Measurements from ENCODE around the gene RTN4RL1. TPM values are rescaled to one million over a fixed set of nuclear protein-coding genes. Genes with fewer than 3 reads are reported as not detected.
A peak's percentile ranks its signal among the peaks of the same experiment; 100 is the strongest.

The RTN4RL1 gene
- total RNA-seq, 1 donor from 2014 or later = 3.7 TPM

- Histone ChIP-seq H3K27me3 (no peaks in the 10 kb centered on the region), H3K4me3 (no peak overlapping the region), H3K27ac (no peak overlapping the region), H3K9me3 (no peaks in the 10 kb centered on the region), H3K36me3 (no peaks in the 10 kb centered on the region), H3K4me1 (peaks cover 44% of the 10 kb centered on the region)
- no peak for DNase-seq (ENCODE audit: extremely low spot score in 2 of 2)
- TF ChIP-seq CTCF (IDR thresholded peaks at IDR 0.05) = no peak
- no peak for TF ChIP-seq POLR2A (IDR thresholded peaks at IDR 0.05)
- no peak for TF ChIP-seq POLR2AphosphoS5 (IDR thresholded peaks at IDR 0.05; ENCODE audit: insufficient read depth in 1 of 2, low read depth in 1 of 2)
- intact Hi-C loops (cut with DNase I) = no loop called here
Observed at GRCh38 chr17:1994707-1995106, 30.4 kb downstream of the RTN4RL1 start.

GRCh38 chr17:1992541-1992940 lies 32.6 kb downstream of the RTN4RL1 start:
- TF ChIP-seq POLR2A (IDR thresholded peaks at IDR 0.05) (no peak), CTCF (IDR thresholded peaks at IDR 0.05) (no peak), POLR2AphosphoS5 (IDR thresholded peaks at IDR 0.05; ENCODE audit: insufficient read depth in 1 of 2, low read depth in 1 of 2) (no peak)
- no peak overlapping the region for H3K27ac ChIP-seq
- intact Hi-C loops (cut with DNase I) = no loop called here
- H3K4me1 ChIP-seq = peaks cover 33% of the 10 kb centered on the region
- no peak for DNase-seq (ENCODE audit: extremely low spot score in 2 of 2)
- no peaks in the 10 kb centered on the region for H3K27me3 ChIP-seq
- no peak overlapping the region for H3K4me3 ChIP-seq
- no peaks in the 10 kb centered on the region for H3K9me3 ChIP-seq
- no peaks in the 10 kb centered on the region for H3K36me3 ChIP-seq

- Histone ChIP-seq H3K4me1 (peaks cover 10% of the 10 kb centered on the region), H3K27me3 (no peaks in the 10 kb centered on the region), H3K4me3 (no peak overlapping the region), H3K36me3 (no peaks in the 10 kb centered on the region), H3K27ac (peak overlapping the region; percentile 57), H3K9me3 (no peaks in the 10 kb centered on the region)
- intact Hi-C loops (cut with DNase I) = no loop called here
- TF ChIP-seq POLR2AphosphoS5 (IDR thresholded peaks at IDR 0.05; ENCODE audit: insufficient read depth in 1 of 2, low read depth in 1 of 2) (peak; percentile 55 to 91), CTCF (IDR thresholded peaks at IDR 0.05) (no peak), POLR2A (IDR thresholded peaks at IDR 0.05) (no peak)
- DNase-seq (ENCODE audit: extremely low spot score in 2 of 2) = no peak
Observed at GRCh38 chr17:1989135-1989534, 36.0 kb downstream of the RTN4RL1 start.

- DNase-seq (ENCODE audit: extremely low spot score in 2 of 2) = no peak
- H3K27me3 ChIP-seq = no peaks in the 10 kb centered on the region
- H3K9me3 ChIP-seq = no peaks in the 10 kb centered on the region
- H3K4me1 ChIP-seq = peaks cover 16% of the 10 kb centered on the region
- no peaks in the 10 kb centered on the region for H3K36me3 ChIP-seq
- no peak for TF ChIP-seq POLR2AphosphoS5 (IDR thresholded peaks at IDR 0.05; ENCODE audit: insufficient read depth in 1 of 2, low read depth in 1 of 2)
- intact Hi-C loops (cut with DNase I) = no loop called here
- no peak overlapping the region for H3K4me3 ChIP-seq
- no peak overlapping the region for H3K27ac ChIP-seq
Observed at GRCh38 chr17:1986783-1987451, 38.2 kb downstream of the RTN4RL1 start.

- no peaks in the 10 kb centered on the region for H3K27me3 ChIP-seq
- TF ChIP-seq POLR2AphosphoS5 (IDR thresholded peaks at IDR 0.05; ENCODE audit: insufficient read depth in 1 of 2, low read depth in 1 of 2) (no peak), CTCF (IDR thresholded peaks at IDR 0.05) (no peak), POLR2A (IDR thresholded peaks at IDR 0.05) (no peak)
- H3K4me3 ChIP-seq = no peak overlapping the region
- H3K27ac ChIP-seq = no peak overlapping the region
- DNase-seq (ENCODE audit: extremely low spot score in 2 of 2) = no peak
- H3K36me3 ChIP-seq = no peaks in the 10 kb centered on the region
- peaks cover 16% of the 10 kb centered on the region for H3K4me1 ChIP-seq
- H3K9me3 ChIP-seq = no peaks in the 10 kb centered on the region
- intact Hi-C loops (cut with DNase I) = no loop called here
Observed at GRCh38 chr17:1985686-1986085, 39.4 kb downstream of the RTN4RL1 start.

Measured in vagina (tissue), 2 donors.